Sigmoid colon (tissue), 7 donors: Measurements from ENCODE around the gene ZFAND4. TPM values are rescaled to one million over a fixed set of nuclear protein-coding genes. Genes with fewer than 3 reads are reported as not detected.
"Not testable (repeated sequence)": the region's sequence is repeated elsewhere in the genome, so short reads cannot be mapped to it uniquely, and the experiment has no call there.

Experiments used
- DNase-seq: peaks from one replicate; pipeline ENCODE4 v3.0.0-alpha.2; 2019
- H3K27ac ChIP-seq, 4 donors: fragments of 200-600 bp; sonication (generic); one replicate each; pipeline ENCODE4 v1.5.1; 2016 to 2019; ENCODE audit warnings: mild to moderate bottlenecking in 1 of 4
- H3K27me3 ChIP-seq, 3 donors: fragments of 200-600 bp; sonication (generic); one replicate each; pipeline ENCODE4 v1.5.1; 2019; ENCODE audit warnings: mild to moderate bottlenecking in 1 of 3
- H3K36me3 ChIP-seq, 4 donors: fragments of 200-600 bp; sonication (generic); one replicate each; pipeline ENCODE4 v1.5.1; 2016 to 2019
- H3K4me1 ChIP-seq, 4 donors: fragments of 200-600 bp; sonication (generic); one replicate each; pipeline ENCODE4 v1.5.1; 2017 to 2019
- H3K4me3 ChIP-seq, 4 donors: fragments of 200-600 bp; sonication (generic); one replicate each; pipeline ENCODE4 v1.5.1; 2017 to 2019; ENCODE audit warnings: mild to moderate bottlenecking in 2 of 4, moderate library complexity in 1 of 4
- H3K9me3 ChIP-seq, 4 donors: fragments of 200-600 bp in 3 of 4; sonication (generic) in 3 of 4; one replicate each; pipeline versions ENCODE4 v1.5.1 to v1.6.1; 2013 to 2019
- EP300 ChIP-seq, 4 donors: sonication (generic); formaldehyde crosslinking; IDR thresholded peaks; one replicate each; pipeline ENCODE4 v1.6.1; 2017; ENCODE audit warnings: antibody characterized with exemption in 4 of 4
- POLR2A ChIP-seq, 2 donors: fragments of 450-650 bp; IDR thresholded peaks; one replicate each; pipeline ENCODE4 v1.6.1; 2016; ENCODE audit warnings: antibody characterized with exemption in 2 of 2, mild to moderate bottlenecking in 2 of 2, moderate library complexity in 2 of 2
- POLR2AphosphoS5 ChIP-seq, 4 donors: sonication (generic); formaldehyde crosslinking; IDR thresholded peaks; one replicate each; pipeline ENCODE4 v1.6.1; 2017; ENCODE audit warnings: antibody characterized with exemption in 4 of 4
- WGBS, 2 donors: extraction: QIAGEN DNeasy Blood & Tissue Kit; methylation state at CpG; one replicate each; pipeline ENCODE4 v1.1.7; 2013; 5-methylcytosine and 5-hydroxymethylcytosine counted together
- intact Hi-C: fragments of 100-400 bp; cut with DNase I; formaldehyde crosslinking; loops from one replicate; pipeline ENCODE4 v1.15.1; 2023
- polyA plus RNA-seq, 3 donors: library from polyadenylated mRNA; stranded (reverse); fragments of 200-250 nt; gene quantifications; one replicate each; pipeline ENCODE4 v1.2.3, GENCODE V29; 2013
- total RNA-seq, 4 donors: library from RNA; depleted of rRNA; stranded (reverse); fragments of >200 nt; gene quantifications; one replicate each; pipeline ENCODE4 v1.1.0, GENCODE V29; 2016
- TF ChIP-seq, protein P1 (sequence below), 4 experiments: fragments of 450-650 bp in 3 of 4; fragments of 200-600 bp in 1 of 4; IDR thresholded peaks; one replicate each; pipeline ENCODE4 v1.5.1; 2016 to 2019; ENCODE audit warnings: antibody characterized with exemption in 4 of 4, mild to moderate bottlenecking in 3 of 4, moderate library complexity in 2 of 4
- donor health status: healthy with polysubstance abuse.
- donor health status: Bipolar disorder and iron deficiency.
- donor health status: healthy.

The ZFAND4 gene
- total and polyA plus RNA-seq, 7 donors, result 4.2 to 24.2 (median 13.9) TPM

DNA sequence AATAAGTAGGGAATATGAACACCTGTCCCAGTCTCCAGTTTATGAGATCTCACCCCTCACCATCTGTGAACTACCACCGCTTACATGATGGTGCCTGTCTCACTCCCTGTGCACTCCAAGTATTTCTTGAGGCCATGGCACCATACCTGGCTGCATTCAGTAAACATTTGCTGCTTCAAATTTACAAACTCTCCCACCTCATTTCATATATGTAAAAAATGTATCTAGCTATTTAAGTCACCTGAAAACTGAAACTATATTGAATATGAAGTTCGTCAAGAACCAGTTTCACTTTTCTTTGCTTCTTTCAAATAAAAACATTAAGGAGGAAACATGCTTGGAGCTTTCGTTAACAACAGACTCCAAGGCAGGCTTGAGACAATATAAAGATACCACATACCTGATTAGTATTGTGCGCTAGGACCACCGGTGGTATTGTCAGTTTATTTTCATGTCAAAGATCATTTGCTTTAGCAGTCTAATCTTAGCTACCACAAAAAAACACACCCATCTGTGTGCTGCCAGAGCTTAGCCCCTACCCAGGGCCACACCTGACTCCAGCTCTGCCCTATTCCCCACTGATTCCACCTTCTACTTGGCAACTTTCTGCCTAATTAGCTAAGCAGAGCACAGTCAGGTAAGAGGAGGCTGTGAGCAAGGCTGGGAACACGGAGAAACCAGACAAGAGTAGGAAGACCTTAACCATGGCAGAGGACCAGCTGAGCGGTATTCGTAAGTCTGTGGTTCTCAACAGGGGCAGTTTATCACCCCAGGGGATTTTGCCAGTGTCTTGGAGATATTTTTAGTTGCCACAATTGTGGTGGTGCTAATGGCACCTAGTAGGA lies 92.0 kb downstream of the ZFAND4 start:
- no peak for TF ChIP-seq POLR2A (IDR thresholded peaks at IDR 0.05)
- TF ChIP-seq, protein P1, sequence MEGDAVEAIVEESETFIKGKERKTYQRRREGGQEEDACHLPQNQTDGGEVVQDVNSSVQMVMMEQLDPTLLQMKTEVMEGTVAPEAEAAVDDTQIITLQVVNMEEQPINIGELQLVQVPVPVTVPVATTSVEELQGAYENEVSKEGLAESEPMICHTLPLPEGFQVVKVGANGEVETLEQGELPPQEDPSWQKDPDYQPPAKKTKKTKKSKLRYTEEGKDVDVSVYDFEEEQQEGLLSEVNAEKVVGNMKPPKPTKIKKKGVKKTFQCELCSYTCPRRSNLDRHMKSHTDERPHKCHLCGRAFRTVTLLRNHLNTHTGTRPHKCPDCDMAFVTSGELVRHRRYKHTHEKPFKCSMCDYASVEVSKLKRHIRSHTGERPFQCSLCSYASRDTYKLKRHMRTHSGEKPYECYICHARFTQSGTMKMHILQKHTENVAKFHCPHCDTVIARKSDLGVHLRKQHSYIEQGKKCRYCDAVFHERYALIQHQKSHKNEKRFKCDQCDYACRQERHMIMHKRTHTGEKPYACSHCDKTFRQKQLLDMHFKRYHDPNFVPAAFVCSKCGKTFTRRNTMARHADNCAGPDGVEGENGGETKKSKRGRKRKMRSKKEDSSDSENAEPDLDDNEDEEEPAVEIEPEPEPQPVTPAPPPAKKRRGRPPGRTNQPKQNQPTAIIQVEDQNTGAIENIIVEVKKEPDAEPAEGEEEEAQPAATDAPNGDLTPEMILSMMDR (IDR thresholded peaks at IDR 0.05), result no peak
- no peak for TF ChIP-seq EP300 (IDR thresholded peaks at IDR 0.05)
- TF ChIP-seq POLR2AphosphoS5 (IDR thresholded peaks at IDR 0.05), result no peak
- no peak for DNase-seq
- Histone ChIP-seq H3K27ac (no peak overlapping the region), H3K36me3 (no peaks in the 10 kb centered on the region), H3K4me3 (peak overlapping the region in 2 of 4 donors; percentile 0 to 23), H3K27me3 (no peaks in the 10 kb centered on the region), H3K9me3 (no peaks in the 10 kb centered on the region), H3K4me1 (peaks cover 0 to 12% (median 8%) of the 10 kb centered on the region in 4 donors)
- intact Hi-C loops, result no loop called here
- 7 to 19% methylated on average over 8 of the region's 8 CpGs for WGBS, 2 donors

GRCh38 chr10:45578384-45578971 lies 94.1 kb downstream of the ZFAND4 start:
- no peaks in the 10 kb centered on the region for H3K27me3 ChIP-seq
- intact Hi-C loops, result no loop called here
- no peak for DNase-seq
- H3K36me3 ChIP-seq, result no peaks in the 10 kb centered on the region
- no peaks in the 10 kb centered on the region for H3K9me3 ChIP-seq
- H3K4me3 ChIP-seq, result no peak overlapping the region
- 19 to 59% methylated on average over 2 of the region's 2 CpGs for WGBS, 2 donors
- peaks cover 0 to 12% (median 8%) of the 10 kb centered on the region in 4 donors for H3K4me1 ChIP-seq
- no peak overlapping the region for H3K27ac ChIP-seq
- TF ChIP-seq POLR2AphosphoS5 (IDR thresholded peaks at IDR 0.05) (no peak), EP300 (IDR thresholded peaks at IDR 0.05) (no peak), POLR2A (IDR thresholded peaks at IDR 0.05) (no peak)
- TF ChIP-seq, protein P1 (IDR thresholded peaks at IDR 0.05), result no peak

- Histone ChIP-seq H3K27me3 (no peaks in the 10 kb centered on the region), H3K27ac (no peak overlapping the region), H3K4me1 (peaks cover 0 to 7% (median 3%) of the 10 kb centered on the region in 4 donors), H3K4me3 (no peak overlapping the region), H3K36me3 (no peaks in the 10 kb centered on the region), H3K9me3 (no peaks in the 10 kb centered on the region)
- DNase-seq, result no peak
- 20 to 71% methylated on average over 3 of the region's 3 CpGs for WGBS, 2 donors
- TF ChIP-seq POLR2AphosphoS5 (IDR thresholded peaks at IDR 0.05) (no peak), EP300 (IDR thresholded peaks at IDR 0.05) (no peak), POLR2A (IDR thresholded peaks at IDR 0.05) (no peak)
- TF ChIP-seq, protein P1 (IDR thresholded peaks at IDR 0.05), result no peak
- intact Hi-C loops, result no loop called here
Observed at GRCh38 chr10:45575966-45576597, 96.5 kb downstream of the ZFAND4 start.

GRCh38 chr10:45575032-45575761 lies 97.4 kb downstream of the ZFAND4 start:
- H3K4me1 ChIP-seq, H3K27me3 ChIP-seq, intact Hi-C loops, H3K9me3 ChIP-seq, H3K36me3 ChIP-seq, H3K27ac ChIP-seq, DNase-seq, H3K4me3 ChIP-seq: not testable (repeated sequence)
- WGBS, 2 donors, result 88 to 93% methylated on average over 11 of the region's 11 CpGs
